Subcutaneous adipose tissue (tissue), 4 donors: Measurements from ENCODE around the gene TMEM131L. TPM values are rescaled to one million over a fixed set of nuclear protein-coding genes. Genes with fewer than 3 reads are reported as not detected.

Experiments
- CTCF ChIP-seq: fragments of 450-650 bp; IDR thresholded peaks from one replicate; pipeline ENCODE4 v1.5.1; 2016; ENCODE audit warnings: low read depth, mild to moderate bottlenecking, control low read depth, antibody characterized with exemption, moderate library complexity
- total RNA-seq, 4 donors: library from RNA; depleted of rRNA; stranded (reverse); fragments of >200 nt; gene quantifications; one replicate each; pipeline ENCODE4 v1.1.0, GENCODE V29; 2016

Gene TMEM131L
- total RNA-seq, 4 donors from 2014 or later: 24.7 to 43.5 (median 34.3) TPM

- no peak for TF ChIP-seq CTCF
Measured at GRCh38 chr4:153573881-153574802, 108.0 kb downstream of the TMEM131L start.

GRCh38 chr4:153576443-153576774, 110.2 kb downstream of the TMEM131L start:
- TF ChIP-seq CTCF: no peak

- TF ChIP-seq CTCF: no peak
Measured at GRCh38 chr4:153577053-153577452, 110.9 kb downstream of the TMEM131L start.

GRCh38 chr4:153579410-153579809, 113.2 kb downstream of the TMEM131L start:
- TF ChIP-seq CTCF: no peak

GRCh38 chr4:153579872-153580271, 113.7 kb downstream of the TMEM131L start:
- TF ChIP-seq CTCF: no peak

GRCh38 chr4:153582954-153583702, 117.0 kb downstream of the TMEM131L start:
- no peak for TF ChIP-seq CTCF

- TF ChIP-seq CTCF: no peak
Measured at GRCh38 chr4:153585026-153585425, 118.9 kb downstream of the TMEM131L start.
